ENCODE measurements around the gene SLC12A5.

DNA sequence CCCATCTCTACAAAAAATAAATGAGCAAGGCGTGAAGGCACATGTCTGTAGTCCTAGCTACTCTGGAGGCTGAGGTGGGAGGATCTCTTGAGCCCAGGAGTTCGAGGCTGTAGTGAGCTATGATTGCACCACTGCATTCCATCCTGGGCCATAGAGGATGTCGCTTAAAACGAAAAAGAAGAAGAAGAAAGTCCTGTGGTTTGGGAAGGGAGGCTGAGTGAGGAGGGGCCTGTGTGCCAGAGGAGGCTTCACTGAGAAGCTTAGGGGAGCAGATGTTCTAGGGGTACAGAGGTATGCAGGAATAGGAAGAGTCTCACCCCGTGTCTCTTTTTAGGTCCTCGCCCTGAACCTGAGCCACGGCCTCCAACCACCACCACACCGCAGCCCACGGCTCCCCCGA, 16.1 kb upstream of the SLC12A5 start:
- TF ChIP-seq, protein P1, sequence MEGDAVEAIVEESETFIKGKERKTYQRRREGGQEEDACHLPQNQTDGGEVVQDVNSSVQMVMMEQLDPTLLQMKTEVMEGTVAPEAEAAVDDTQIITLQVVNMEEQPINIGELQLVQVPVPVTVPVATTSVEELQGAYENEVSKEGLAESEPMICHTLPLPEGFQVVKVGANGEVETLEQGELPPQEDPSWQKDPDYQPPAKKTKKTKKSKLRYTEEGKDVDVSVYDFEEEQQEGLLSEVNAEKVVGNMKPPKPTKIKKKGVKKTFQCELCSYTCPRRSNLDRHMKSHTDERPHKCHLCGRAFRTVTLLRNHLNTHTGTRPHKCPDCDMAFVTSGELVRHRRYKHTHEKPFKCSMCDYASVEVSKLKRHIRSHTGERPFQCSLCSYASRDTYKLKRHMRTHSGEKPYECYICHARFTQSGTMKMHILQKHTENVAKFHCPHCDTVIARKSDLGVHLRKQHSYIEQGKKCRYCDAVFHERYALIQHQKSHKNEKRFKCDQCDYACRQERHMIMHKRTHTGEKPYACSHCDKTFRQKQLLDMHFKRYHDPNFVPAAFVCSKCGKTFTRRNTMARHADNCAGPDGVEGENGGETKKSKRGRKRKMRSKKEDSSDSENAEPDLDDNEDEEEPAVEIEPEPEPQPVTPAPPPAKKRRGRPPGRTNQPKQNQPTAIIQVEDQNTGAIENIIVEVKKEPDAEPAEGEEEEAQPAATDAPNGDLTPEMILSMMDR (IDR thresholded peaks at IDR 0.05) = no peak
- TF ChIP-seq EP300 (IDR thresholded peaks at IDR 0.05) = no peak
- no peak for TF ChIP-seq POLR2A (IDR thresholded peaks at IDR 0.05)
- TF ChIP-seq POLR2AphosphoS5 (IDR thresholded peaks at IDR 0.05) = no peak

Measured in stomach (tissue), 4 donors.